ENCODE results near the gene DAAM1.

DAAM1 gene

DNA sequence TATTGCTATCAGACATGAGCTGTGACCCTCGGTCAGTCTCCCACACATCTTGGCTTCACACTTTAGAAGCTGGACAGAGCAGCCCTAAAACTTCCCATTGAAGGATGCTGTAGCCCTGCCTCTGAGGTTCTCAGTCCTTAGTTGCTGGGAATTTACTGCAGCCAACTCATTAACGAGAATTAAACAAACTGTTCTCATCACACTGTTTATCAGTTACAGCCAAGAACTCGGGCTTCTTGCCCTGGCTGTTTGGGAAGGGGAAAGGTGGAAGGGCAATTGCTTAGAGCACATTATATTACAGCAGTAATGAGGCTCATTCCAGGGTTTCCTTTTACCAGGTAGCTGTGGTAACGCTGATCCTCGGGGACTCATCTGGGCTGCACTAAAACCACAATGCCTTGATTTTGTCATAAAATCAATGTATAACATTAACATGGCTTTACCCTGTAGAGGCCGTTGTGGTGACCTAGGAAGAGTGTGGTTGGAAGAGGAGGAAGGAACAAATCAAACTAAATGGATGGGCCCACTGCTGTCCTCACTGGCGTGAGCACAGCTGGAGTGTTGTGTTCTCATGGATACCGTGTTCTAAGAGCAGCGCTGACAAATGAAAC, 189.6 kb downstream of the DAAM1 start:
- peak; percentile 39 for DNase-seq

DNA sequence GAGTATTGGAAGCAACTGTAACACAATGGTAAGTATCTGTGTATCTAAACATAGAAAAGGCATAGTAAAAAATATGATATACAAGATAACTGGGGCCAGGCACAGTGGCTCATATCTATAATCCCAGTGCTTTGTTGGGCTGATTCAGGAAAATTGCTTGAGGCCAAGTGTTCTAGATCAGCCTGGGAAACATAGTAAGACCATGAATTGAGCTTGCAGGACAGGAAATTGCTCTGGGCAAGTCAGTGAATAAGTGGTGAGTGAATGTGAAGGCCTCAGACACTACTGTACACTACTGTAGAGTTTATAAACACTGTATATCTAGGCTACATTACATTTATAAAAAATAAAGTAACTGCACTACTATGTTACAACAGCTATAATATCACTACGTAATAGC, 201.5 kb downstream of the DAAM1 start:
- DNase-seq, result no peak

DNA sequence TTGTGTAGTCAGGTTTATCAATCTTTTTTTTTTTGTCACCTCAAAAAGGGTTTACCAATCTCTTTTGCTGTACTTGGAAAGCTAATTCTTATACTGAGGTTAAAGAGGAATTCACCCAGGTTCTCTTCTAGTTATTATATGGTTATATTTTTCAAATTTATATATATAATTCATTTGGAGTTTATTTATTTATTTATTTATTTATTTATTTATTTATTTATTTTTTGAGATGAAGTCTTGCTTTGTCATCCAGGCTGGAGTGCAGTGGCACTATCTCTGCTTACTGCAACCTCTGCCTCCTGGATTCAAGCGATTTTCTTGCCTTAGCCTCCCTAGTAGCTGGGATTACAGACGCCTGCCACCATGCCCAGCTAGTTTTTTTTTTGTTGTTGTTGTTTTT, 202.9 kb downstream of the DAAM1 start:
- DNase-seq, result no peak

DNA sequence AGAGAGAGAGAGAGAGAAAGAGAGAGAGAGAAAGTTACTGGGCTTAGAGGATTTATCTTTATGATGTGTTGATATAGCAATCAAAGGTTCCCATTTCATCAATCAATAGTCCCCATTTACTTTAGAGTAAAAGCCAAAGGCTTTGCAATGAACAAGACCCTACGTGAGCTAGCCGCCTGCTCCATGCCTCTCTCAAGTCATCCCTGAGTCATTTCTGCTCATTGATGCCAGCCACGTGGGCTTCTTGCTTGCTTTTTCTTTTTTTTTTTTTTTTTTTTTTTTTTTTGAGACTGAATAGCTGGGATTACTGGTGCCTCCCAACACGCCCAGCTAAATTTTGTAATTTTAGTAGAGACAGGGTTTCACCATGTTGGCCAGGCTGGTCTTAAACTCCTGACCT, 205.8 kb downstream of the DAAM1 start:
- DNase-seq, result no peak

DNA sequence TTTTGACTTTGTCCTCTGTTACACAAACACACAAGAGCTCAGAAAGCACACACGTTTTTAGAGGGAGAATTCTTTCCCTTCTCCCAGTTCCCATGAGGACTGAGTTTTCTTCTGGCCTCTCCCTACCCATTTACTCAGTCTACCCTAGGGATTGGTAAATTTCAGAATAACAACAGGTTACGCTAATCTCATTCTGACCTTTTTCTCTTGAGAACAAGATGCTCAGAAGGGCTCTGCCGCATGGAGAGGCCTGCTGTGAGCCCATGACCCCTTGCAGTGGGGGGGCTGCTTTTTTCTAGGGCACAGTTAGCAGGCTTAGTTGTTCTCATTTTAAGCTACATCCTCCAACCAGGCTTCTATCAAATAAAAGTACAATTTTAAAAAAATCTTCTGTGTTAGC, 207.2 kb downstream of the DAAM1 start:
- no peak for DNase-seq

DNA sequence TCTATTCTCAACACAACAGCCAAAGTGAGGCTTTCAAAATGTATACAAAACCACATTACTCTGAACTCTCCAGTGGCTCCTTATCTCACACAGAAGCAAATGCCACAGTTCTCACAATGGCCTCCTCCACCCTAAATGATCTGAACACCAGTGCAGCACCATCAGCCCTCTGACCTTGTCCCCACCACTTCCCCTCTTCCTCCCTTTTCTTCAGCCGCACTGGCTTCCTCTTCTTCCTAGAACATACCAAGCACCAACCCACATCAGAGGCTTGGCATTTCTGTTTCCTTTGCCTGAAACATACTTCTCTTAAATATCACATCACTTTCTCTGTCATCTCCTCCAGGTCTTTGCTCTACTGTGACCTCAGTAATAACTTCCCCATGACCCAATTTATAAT, 210.4 kb downstream of the DAAM1 start:
- DNase-seq, result no peak

DNA sequence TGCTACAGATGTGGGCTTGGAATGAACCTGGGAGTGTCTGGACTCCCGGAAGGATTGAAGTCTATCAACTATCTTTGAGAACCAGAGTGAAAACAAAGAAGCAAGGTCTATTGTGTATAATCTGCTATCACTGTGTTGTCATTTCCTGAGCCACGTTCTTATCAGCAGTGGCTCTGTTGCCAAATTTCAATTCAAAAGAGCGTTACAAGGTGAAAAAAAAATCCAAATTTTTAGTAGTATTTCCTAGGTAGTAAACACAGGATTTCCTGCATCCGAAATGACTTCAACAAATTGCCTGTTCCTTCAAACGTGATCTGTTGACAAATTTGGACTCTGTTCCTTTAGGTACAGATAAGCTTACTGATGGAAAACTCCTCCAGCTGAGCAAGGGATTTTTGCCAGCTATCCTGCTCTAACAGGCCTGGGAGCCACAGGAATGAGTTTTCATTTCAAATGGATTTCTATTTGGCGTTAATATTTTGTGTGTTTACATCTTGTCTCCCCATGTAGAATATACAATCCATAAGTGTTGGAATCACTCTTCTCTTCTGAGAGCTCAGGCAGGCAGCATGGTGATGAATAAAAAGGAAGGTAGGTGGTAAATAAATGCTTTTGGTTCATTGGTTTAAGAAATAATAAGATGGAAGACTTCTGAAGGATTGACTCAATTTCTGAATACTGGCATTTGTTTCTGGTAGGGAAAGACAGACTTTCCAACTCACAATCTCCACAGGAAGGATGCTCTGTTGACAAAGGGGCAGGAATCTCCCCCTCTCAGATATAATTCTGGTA, 218.2 kb downstream of the DAAM1 start:
- no peak for DNase-seq

DNA sequence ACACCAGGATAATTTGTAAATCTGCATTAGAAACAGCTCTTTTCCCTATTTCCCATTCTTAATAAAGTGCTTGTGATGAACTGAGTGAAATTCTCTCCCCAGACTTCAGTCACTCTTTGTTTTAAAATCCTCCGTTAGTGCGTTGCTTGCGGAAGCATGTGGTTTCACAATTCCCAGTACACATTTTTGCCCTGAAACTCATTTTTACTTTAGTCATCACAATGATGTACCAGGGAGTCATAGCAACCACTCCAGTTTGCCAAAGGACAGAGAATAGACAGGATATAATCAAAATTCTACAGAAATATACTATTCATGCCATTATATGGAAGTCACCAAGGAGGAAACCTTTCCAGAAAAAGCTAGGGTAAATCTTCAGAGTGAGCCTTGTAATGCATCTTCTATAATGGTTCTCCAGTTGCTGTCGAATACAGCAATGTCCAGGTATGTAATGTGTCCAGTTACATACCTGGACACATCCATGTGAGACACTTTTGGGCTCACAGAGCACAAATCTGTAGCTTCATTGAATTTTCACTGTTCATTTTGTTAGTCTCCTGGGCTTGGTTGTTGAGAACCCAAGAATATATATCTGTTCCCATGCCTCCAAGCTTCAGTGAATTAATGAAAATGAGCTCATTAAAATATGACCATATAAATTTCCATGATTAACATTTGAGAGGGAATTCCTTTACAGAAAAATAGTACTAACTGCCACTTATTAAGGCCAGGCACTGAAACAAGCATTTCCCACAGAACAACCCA, 219.0 kb downstream of the DAAM1 start:
- no peak for DNase-seq

DNA sequence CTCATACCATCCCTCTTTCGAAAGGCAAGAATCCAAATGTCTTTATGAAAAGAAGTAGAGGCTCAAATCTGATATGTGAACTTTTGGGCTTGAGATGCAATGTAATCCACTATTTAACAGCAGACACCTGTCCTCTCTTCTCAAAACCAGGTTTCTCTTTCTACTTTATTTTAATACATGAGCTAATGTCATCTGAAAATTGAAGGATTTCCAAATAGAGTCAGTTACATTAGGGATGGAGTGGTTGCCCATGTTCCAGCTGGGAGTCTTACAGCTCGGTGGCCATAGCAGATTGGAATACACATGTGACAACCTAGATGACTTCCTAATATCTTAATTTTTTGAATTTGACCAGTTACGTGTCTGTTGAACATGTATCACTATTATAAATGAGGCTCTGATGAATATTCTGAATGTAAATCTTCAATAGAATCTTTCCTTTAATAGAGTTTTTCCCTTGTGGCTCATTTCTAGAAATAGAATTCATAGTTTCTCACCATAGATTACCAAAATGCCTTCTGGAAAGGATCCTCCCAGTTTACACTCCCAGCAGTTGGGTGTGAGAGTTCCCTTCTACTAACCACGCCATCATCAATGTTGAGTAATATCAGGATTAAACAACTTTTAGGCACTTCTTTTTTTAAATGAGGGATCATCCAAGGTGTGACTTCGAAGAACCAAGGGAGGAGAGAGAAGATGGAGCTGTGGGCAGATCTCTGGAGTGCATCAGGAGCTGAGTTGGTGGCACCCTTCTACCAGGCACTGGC, 227.6 kb downstream of the DAAM1 start:
- DNase-seq, result no peak

DNA sequence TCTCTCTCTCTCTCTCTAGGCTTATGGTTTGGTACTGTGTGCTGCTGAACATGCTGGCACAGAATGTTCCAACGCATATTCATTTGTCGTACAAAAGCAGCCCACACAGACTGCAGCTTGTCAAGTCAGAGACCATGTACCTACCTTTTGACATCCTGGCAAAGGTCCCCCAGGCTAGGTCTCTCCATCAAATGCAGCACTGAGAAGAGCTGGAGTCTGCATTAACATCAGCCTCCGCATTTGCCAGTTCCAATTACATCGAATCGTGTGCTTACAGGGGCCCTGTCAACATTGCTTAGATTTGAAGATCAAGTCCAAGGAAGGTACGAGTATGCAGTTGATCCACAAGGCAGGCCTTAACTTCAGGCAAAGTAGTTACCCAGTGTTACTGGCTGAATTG, 228.8 kb downstream of the DAAM1 start:
- DNase-seq, result no peak

DNA sequence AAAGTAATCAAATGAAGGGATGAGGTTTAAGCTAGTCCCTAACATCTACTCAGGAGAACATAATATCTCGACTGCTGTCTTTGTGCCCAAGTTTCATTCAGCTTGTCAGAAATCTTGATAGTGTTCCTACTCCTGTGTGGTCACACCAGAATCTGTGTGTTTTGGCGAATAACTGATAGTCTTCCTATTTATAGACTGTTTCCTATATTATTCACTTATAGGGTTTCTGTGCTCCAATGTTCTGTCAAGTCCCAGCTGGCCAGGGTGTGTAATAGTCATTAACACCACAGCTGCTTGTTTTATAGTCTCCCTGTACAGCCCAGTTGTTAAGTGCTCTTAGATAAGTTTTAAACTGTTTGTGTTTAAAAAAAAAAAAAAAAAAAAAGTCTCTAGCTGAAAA, 230.8 kb downstream of the DAAM1 start:
- no peak for DNase-seq

Measured in DMS153 (cell line).